NCI-H2081 (cell line): Measurements from ENCODE around the gene ZC3H15.

ENCODE experiments used
- DNase-seq, 2 experiments: peaks; one replicate each; lab custom pipeline; 2025; lab: John Stamatoyannopoulos, UW

Gene ZC3H15

DNA sequence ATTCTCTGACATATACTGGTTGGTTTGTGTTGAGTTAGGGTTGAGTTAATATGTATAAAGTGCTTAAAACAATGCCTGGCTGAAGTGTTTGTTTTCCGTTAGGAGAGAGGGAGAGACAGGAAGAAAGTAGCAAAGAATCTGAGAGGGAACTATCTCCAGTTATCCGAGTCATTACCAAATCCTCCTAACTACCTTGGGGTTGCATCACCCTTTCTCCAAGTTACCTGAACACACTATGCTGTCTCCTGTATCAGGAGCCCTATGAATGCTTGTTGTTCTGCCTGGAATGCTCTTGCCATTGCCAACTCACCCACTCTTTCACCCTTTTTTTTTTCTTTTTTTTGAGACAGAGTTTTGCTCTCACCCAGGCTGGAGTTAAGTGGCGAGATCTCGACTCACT is 55.9 kb downstream of the ZC3H15 start:
- DNase-seq: no peak

DNA sequence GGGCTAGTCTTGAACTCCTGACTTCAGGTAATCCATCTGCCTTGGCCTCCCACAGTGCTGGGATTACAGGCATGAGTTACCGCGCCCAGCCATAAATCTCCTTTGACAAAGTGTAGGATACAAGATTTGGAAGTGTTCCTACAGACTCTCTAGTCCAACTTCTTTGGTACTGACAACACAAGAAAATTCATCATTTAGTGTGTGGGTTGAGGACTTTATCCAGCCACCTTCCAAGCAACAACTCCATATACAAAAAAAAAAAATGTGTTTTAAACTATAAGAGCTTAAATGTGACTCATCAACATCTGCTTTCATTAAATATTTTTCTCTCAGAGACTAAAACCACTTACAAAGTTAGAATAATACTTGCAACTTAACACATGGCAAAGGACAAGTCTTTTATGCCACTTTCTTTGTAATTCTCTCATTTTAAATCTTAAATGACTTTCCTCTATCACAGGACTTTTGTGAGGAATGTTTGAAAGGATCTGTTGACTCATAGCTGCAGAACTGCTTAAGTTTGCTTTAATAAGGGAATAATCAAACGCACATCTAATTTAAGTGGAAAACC is 57.6 kb downstream of the ZC3H15 start:
- DNase-seq: no peak

DNA sequence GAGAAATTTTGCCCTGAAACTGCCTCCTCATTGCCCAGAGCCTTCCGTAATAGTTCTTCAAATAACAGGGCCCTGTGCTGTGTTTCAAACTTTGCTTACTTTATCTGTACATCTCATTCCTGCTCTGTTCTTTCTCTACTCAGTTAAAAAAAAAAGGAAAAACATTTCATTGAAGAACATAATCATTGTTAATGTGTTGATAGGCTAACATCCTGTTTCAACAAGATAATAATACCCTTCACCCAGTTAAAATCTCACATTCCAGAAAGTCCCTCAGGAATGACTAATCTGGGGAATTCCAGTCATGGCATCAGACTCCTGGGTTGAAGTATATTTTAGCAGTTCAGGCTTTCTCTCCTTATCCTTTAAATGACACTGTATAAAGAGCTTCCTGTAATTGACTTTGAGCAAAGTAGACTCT is 58.2 kb downstream of the ZC3H15 start:
- no peak for DNase-seq

DNA sequence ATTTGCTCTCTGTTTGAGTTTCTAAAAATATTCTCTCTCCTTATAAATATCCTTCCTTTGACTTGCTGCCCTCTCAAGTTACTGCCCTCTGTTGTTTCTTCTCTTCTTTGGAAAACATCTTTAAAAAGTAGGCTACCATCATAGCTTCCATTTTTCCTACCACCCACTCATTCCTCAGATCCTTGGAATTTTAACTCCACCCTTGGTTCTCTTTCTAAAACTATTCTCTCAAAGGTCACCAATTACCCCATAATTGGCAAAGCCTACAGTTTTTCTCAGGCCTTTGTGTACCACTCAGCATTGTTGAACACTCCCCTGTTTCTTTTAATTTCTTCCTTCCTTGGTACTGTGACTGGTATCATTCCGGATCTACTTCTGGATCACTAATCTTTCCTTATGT is 60.8 kb downstream of the ZC3H15 start:
- DNase-seq: no peak

DNA sequence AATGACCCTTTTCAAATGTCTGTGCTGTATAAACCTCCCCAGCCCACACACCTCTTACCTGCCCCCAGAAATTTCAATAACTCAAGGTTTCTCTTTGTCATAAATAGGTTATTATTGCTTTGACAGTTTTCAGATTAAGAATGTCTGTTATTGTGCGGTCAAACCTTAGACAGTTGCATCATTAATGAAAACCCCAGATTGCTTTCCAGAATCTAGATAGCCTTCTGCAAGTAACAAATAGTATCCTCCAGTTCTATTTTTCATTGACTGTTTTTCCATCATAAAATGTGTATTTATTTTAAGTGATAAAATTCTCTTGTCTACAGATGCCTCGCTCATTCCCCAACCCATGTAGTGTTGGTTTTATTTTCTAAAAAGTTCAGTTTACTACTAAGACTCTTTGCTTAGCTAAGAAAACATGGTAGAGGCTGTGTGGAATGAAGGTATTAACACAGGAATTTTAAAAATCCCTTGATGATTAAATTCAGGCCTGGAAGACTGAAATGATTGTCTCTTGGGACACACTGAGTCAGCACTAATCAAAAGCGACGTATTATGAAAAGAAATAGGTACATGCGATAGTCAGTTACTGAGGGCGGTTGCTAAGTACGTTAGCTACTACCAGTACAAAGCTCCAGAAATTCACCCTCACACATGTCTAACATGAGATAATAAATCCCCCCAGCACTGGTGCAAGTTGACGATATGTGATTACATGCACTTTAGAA is 65.4 kb downstream of the ZC3H15 start:
- DNase-seq: no peak

DNA sequence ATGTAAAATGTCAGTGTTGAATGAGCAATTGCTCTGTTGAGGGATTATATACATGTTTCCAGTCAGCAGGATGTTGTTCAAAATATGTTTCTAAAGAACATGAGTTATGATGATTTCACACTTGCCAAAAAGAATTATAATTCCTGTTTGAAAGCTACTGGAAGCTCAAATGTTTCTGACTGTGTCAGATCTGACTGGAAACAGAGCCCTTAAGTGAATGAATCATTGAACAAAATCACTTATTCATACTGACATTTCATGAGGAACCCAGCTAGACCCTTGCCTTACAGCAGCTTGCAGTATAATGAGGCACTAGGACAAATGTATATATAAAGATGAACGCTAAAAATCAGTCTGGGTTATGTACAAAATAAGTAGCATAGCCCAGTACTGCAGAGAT is 68.4 kb downstream of the ZC3H15 start:
- no peak for DNase-seq

DNA sequence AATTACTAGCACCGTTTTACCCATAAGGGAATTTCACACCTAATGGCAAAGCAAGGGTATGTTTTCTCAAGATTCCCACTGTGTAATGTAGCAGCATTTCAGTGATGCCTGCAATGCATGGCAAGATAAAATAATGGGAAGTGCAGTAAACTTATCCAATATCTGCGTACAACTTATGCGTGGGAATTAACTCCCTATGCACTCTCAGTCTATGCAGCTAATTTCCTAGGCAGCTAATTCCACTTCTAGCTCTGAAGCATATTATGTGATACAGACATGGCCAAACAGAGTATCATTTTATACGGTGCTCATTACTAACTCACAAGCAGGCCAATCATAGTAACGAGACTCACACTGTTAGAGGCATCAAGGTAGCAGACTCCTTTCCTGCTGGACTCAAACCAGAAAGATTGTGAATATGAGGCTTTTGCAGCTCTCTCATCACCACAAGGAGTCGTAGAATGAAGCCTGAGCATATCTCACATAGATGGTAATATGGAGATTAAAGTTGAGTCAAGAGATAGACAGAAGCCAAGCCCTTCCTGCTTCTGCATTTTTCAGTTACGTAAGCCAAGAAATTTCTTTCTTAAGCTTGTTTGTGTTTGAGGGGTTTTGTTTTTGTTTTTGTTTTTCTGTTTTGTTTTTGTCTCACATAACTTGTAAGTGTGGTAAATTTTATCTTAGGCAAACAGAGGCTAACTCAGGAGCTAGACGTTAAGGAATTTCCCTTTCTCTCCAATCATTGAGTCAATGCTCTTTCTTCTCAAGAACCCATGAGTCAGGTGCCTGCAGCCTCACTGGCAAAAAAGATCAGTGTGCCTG is 69.0 kb downstream of the ZC3H15 start:
- no peak for DNase-seq

DNA sequence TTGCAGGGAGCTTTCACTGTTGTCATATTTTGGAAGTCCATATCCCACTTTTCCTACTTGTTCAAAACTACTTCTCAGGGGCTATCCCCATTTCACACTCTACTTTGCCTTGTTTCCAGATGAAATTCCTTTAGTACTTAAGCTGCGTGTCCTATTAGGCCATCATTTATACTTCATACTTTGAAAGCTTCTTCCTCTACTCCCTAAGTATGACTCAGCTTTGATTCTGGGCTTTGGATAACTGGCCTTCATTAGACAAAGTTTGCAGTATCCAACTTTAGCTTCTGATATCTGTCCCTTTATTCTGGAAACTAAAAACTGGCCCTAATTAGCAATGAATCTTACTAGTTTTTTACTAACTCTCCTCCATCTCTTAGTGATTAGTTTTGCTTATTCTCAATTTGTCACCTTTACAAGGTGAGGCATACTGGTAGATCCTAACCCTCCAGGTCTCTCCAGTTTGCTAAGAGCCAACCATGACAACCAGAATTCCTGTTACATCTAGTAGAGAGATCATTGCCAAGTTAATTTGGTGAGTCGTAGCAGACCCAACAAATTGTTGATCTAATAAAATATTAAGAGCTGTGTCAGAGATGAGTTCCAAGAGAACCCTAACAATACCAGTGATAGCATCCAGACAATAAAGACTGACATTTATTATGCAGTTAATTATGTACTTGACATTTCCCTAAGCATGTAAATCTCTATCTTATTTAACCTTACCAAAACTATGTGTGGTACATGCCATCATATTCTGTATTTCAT is 72.6 kb downstream of the ZC3H15 start:
- no peak for DNase-seq
